Chondrocyte (in vitro differentiated cells): ENCODE results near the gene KIAA1217. TPM values are rescaled to one million over a fixed set of nuclear protein-coding genes. Genes with fewer than 3 reads are reported as not detected.

Experiments used
- DNase-seq: peaks from one replicate; pipeline ENCODE4 v3.0.0; 2021; ENCODE audit warnings: mixed read lengths, low spot score
- H3K27ac Mint-ChIP-seq: one replicate; pipeline ENCODE4 v1.8.0; 2021; ENCODE audit warnings: mild to moderate bottlenecking, moderate library complexity, mixed read lengths; ENCODE audit not compliant: unreplicated experiment
- H3K27me3 Mint-ChIP-seq: 2 replicates; pipeline ENCODE4 v1.8.0; 2021; ENCODE audit warnings: low read depth, mixed read lengths
- H3K36me3 Mint-ChIP-seq: 2 replicates; pipeline ENCODE4 v1.8.0; 2021; ENCODE audit warnings: low read depth, mixed read lengths
- H3K4me1 Mint-ChIP-seq: 2 replicates; pipeline ENCODE4 v1.8.0; 2021; ENCODE audit warnings: low read depth, mild to moderate bottlenecking, mixed read lengths
- H3K4me3 Mint-ChIP-seq: one replicate; pipeline ENCODE4 v1.8.0; 2021; ENCODE audit warnings: mild to moderate bottlenecking, moderate library complexity, mixed read lengths; ENCODE audit not compliant: unreplicated experiment
- H3K9me3 Mint-ChIP-seq: 2 replicates; pipeline ENCODE4 v1.8.0; 2021; ENCODE audit warnings: low read depth, mixed read lengths
- total RNA-seq: library from RNA; stranded (reverse); gene quantifications from 3 replicates; pipeline ENCODE4 v1.2.1, GENCODE V29; 2021
- TF ChIP-seq, protein P1 (sequence below): fragments of 200-600 bp; sonication (generic); IDR thresholded peaks from 2 replicates; pipeline ENCODE4 v1.5.0; 2021; ENCODE audit warnings: antibody characterized with exemption, mild to moderate bottlenecking, moderate library complexity

The KIAA1217 gene
- total RNA-seq, 1 donor from 2014 or later: 13.2 TPM

DNA sequence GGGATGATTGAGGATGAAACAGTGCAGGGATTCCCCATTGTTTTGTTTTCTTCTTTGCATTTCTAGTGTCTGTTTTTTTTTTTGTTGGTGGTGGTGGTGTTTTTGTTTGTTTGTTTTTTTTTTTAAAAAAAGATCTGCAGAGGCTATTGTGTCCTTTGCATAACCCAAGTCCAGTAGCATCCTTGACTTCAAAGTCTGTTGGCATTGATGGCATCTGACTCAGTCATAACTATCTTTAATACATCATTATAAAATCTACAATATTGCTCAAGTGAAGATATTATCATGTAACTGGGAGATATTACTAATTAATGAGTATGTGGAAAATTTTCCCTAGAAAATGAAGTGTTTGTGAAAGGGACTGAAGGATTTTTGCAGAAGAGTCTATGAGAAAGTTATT, 70.2 kb downstream of the KIAA1217 start:
- TF ChIP-seq, protein P1, sequence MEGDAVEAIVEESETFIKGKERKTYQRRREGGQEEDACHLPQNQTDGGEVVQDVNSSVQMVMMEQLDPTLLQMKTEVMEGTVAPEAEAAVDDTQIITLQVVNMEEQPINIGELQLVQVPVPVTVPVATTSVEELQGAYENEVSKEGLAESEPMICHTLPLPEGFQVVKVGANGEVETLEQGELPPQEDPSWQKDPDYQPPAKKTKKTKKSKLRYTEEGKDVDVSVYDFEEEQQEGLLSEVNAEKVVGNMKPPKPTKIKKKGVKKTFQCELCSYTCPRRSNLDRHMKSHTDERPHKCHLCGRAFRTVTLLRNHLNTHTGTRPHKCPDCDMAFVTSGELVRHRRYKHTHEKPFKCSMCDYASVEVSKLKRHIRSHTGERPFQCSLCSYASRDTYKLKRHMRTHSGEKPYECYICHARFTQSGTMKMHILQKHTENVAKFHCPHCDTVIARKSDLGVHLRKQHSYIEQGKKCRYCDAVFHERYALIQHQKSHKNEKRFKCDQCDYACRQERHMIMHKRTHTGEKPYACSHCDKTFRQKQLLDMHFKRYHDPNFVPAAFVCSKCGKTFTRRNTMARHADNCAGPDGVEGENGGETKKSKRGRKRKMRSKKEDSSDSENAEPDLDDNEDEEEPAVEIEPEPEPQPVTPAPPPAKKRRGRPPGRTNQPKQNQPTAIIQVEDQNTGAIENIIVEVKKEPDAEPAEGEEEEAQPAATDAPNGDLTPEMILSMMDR: no peak
- Mint-ChIP-seq H3K4me3 (no peak overlapping the region), H3K27ac (no peak overlapping the region)

GRCh38 chr10:24287559-24288195, 78.7 kb downstream of the KIAA1217 start:
- Mint-ChIP-seq H3K4me1 (no peaks in the 10 kb centered on the region), H3K36me3 (peaks cover 2% of the 10 kb centered on the region), H3K9me3 (peaks cover 4% of the 10 kb centered on the region)

More for the DNA sequence above, 70.2 kb downstream of the KIAA1217 start:
- DNase-seq: no peak
- H3K36me3 Mint-ChIP-seq: no peaks in the 10 kb centered on the region
- no peaks in the 10 kb centered on the region for H3K27me3 Mint-ChIP-seq
- peaks cover 7% of the 10 kb centered on the region for H3K9me3 Mint-ChIP-seq
- H3K4me1 Mint-ChIP-seq: peaks cover 3% of the 10 kb centered on the region

GRCh38 chr10:24288581-24288980, 79.6 kb downstream of the KIAA1217 start:
- no peak for DNase-seq
- TF ChIP-seq, protein P1: no peak
- H3K27ac Mint-ChIP-seq: no peak overlapping the region
- H3K4me3 Mint-ChIP-seq: no peak overlapping the region
- H3K36me3 Mint-ChIP-seq: peaks cover 2% of the 10 kb centered on the region
- peaks cover 5% of the 10 kb centered on the region for H3K4me1 Mint-ChIP-seq
- H3K9me3 Mint-ChIP-seq: peaks cover 4% of the 10 kb centered on the region
- no peaks in the 10 kb centered on the region for H3K27me3 Mint-ChIP-seq

More at GRCh38 chr10:24287559-24288195, 78.7 kb downstream of the KIAA1217 start:
- no peak overlapping the region for H3K27ac Mint-ChIP-seq
- no peaks in the 10 kb centered on the region for H3K27me3 Mint-ChIP-seq
- no peak for DNase-seq
- no peak overlapping the region for H3K4me3 Mint-ChIP-seq
- TF ChIP-seq, protein P1: no peak

GRCh38 chr10:24289235-24289634, 80.3 kb downstream of the KIAA1217 start:
- peaks cover 4% of the 10 kb centered on the region for H3K9me3 Mint-ChIP-seq
- H3K4me3 Mint-ChIP-seq: no peak overlapping the region
- DNase-seq: no peak
- H3K4me1 Mint-ChIP-seq: peaks cover 5% of the 10 kb centered on the region
- no peak overlapping the region for H3K27ac Mint-ChIP-seq
- TF ChIP-seq, protein P1: no peak
- no peaks in the 10 kb centered on the region for H3K27me3 Mint-ChIP-seq
- H3K36me3 Mint-ChIP-seq: peaks cover 2% of the 10 kb centered on the region

GRCh38 chr10:24292304-24293293, 83.7 kb downstream of the KIAA1217 start:
- Mint-ChIP-seq H3K4me3 (no peak overlapping the region), H3K27ac (peak overlapping the region; percentile 20), H3K36me3 (peaks cover 2% of the 10 kb centered on the region), H3K27me3 (no peaks in the 10 kb centered on the region), H3K9me3 (no peaks in the 10 kb centered on the region), H3K4me1 (peaks cover 5% of the 10 kb centered on the region)
- TF ChIP-seq, protein P1: no peak
- DNase-seq: no peak
